Caco-2 (cell line): Measurements from ENCODE around the gene RNF4. TPM values are rescaled to one million over a fixed set of nuclear protein-coding genes. Genes with fewer than 3 reads are reported as not detected.

ENCODE experiments used
- BruUV-seq: library from RNA; stranded (reverse); fragments of 400-500 nt; replicated peaks from 2 replicates; lab custom pipeline; 2021; lab: Mats Ljungman, UMichigan
- CTCF ChIA-PET: fragments of 300-600 bp; sonication (Branson Sonifier 250); formaldehyde crosslinking; loops from one replicate; lab custom pipeline; 2022; ENCODE audit warnings: antibody characterized with exemption; lab: Charles Lee
- POLR2A ChIA-PET: fragments of 300-600 bp; sonication (Branson Sonifier 250); formaldehyde crosslinking; loops from one replicate; lab custom pipeline; 2022; ENCODE audit warnings: antibody characterized with exemption; lab: Charles Lee
- DNase-seq, 2 experiments: peaks; one replicate each; pipeline versions ENCODE4 v3.0.0 to v3.0.0-alpha.2; 2020 to 2022
- H3K27me3 ChIP-seq: replicated peaks from 2 replicates; pipeline ENCODE4 v1.6.0; 2011; ENCODE audit warnings: low read length; ENCODE audit not compliant: control insufficient read depth, insufficient read depth
- H3K36me3 ChIP-seq: 2 replicates; pipeline ENCODE4 v1.5.1; 2011; ENCODE audit warnings: low read length; ENCODE audit not compliant: control insufficient read depth, insufficient read depth
- H3K4me1 ChIP-seq: fragments of 250-450 bp; sonication (Bioruptor Pico); 2 replicates; pipeline ENCODE4 v1.5.1; 2020; ENCODE audit warnings: mild to moderate bottlenecking
- H3K4me3 ChIP-seq: 2 replicates; pipeline ENCODE4 v1.5.1; 2011; ENCODE audit warnings: low read depth, mild to moderate bottlenecking, control low read depth, low read length
- H3K9me3 ChIP-seq: fragments of 250-450 bp; sonication (Bioruptor Pico); 2 replicates; pipeline ENCODE4 v1.5.1; 2020; ENCODE audit warnings: mild to moderate bottlenecking, moderate library complexity
- H3K27ac Mint-ChIP-seq: one replicate; pipeline ENCODE4 v1.8.0; 2022; ENCODE audit warnings: mixed read lengths; ENCODE audit not compliant: unreplicated experiment
- H3K27me3 Mint-ChIP-seq: one replicate; pipeline ENCODE4 v1.8.0; 2022; ENCODE audit warnings: mixed read lengths; ENCODE audit not compliant: insufficient read depth, unreplicated experiment
- H3K36me3 Mint-ChIP-seq: one replicate; pipeline ENCODE4 v1.8.0; 2022; ENCODE audit warnings: mild to moderate bottlenecking, mixed read lengths; ENCODE audit not compliant: insufficient read depth, unreplicated experiment
- H3K4me1 Mint-ChIP-seq: one replicate; pipeline ENCODE4 v1.8.0; 2022; ENCODE audit warnings: low read depth, mixed read lengths; ENCODE audit not compliant: unreplicated experiment
- H3K4me3 Mint-ChIP-seq: one replicate; pipeline ENCODE4 v1.8.0; 2022; ENCODE audit warnings: mild to moderate bottlenecking, moderate library complexity, mixed read lengths; ENCODE audit not compliant: unreplicated experiment
- H3K9me3 Mint-ChIP-seq: one replicate; pipeline ENCODE4 v1.8.0; 2022; ENCODE audit warnings: mixed read lengths; ENCODE audit not compliant: unreplicated experiment
- CTCF ChIP-seq, 2 experiments: fragments of 200-600 bp in 1 of 2; IDR thresholded peaks; 1 replicate in 1 of 2; 2 replicates in 1 of 2; pipeline versions ENCODE4 v1.5.1 to v1.8.0; 2011 to 2022; ENCODE audit warnings: antibody characterized with exemption in 1 of 2, control low read depth in 1 of 2, inconsistent platforms in 1 of 2, low read depth in 1 of 2, low read length in 1 of 2, mild to moderate bottlenecking in 1 of 2, moderate library complexity in 1 of 2; ENCODE audit not compliant: insufficient read depth in 1 of 2, severe bottlenecking in 1 of 2, unreplicated experiment in 1 of 2
- intact Hi-C: fragments of 100-400 bp; cut with micrococcal nuclease; formaldehyde crosslinking; loops from one replicate; pipeline ENCODE4 v1.10.0; 2022; ENCODE audit not compliant: unreplicated experiment
- total RNA-seq: library from RNA; stranded (reverse); gene quantifications from 2 replicates; pipeline ENCODE4 v1.2.3, GENCODE V29; 2022

Gene RNF4
- total RNA-seq, 1 experiment from 2014 or later = 75.4 TPM

- CTCF ChIA-PET = no interaction called here
- POLR2A ChIA-PET = no interaction called here
- BruUV-seq = no TSS peak
Measured at GRCh38 chr4:2423066-2423465, 45.8 kb upstream of the RNF4 start.

GRCh38 chr4:2423695-2424094 lies 45.2 kb upstream of the RNF4 start:
- intact Hi-C loops = no loop called here
- Mint-ChIP-seq H3K9me3 (no peaks in the 10 kb centered on the region), H3K36me3 (no peaks in the 10 kb centered on the region), H3K27ac (no peak overlapping the region), H3K4me1 (peaks cover 14% of the 10 kb centered on the region), H3K4me3 (no peak overlapping the region), H3K27me3 (peaks cover 13% of the 10 kb centered on the region)
- ChIA-PET CTCF (no interaction called here), POLR2A (no interaction called here)
- Histone ChIP-seq H3K27me3 (no peaks in the 10 kb centered on the region; the same call in 1 of the 2 replicates), H3K9me3 (no peaks in the 10 kb centered on the region), H3K36me3 (no peaks in the 10 kb centered on the region), H3K4me3 (no peak overlapping the region), H3K4me1 (peaks cover 7% of the 10 kb centered on the region; the same call in 1 of the 2 replicates)
- no peak for DNase-seq
- TF ChIP-seq CTCF (IDR thresholded peaks at IDR 0.05; ENCODE audit: insufficient read depth in 1 of 2, low read depth in 1 of 2, low read length in 1 of 2, severe bottlenecking in 1 of 2, unreplicated experiment in 1 of 2) = no peak
- BruUV-seq = no TSS peak

More at GRCh38 chr4:2423066-2423465, 45.8 kb upstream of the RNF4 start:
- Histone ChIP-seq H3K4me3 (no peak overlapping the region), H3K36me3 (no peaks in the 10 kb centered on the region), H3K4me1 (peaks cover 7% of the 10 kb centered on the region; the same call in 1 of the 2 replicates), H3K27me3 (no peaks in the 10 kb centered on the region; the same call in 1 of the 2 replicates), H3K9me3 (no peaks in the 10 kb centered on the region)
- H3K36me3 Mint-ChIP-seq = no peaks in the 10 kb centered on the region
- DNase-seq = peak in 1 of 2 experiments; percentile 23
- no peak overlapping the region for H3K4me3 Mint-ChIP-seq
- H3K4me1 Mint-ChIP-seq = peaks cover 14% of the 10 kb centered on the region
- no peak overlapping the region for H3K27ac Mint-ChIP-seq
- intact Hi-C loops = no loop called here
- H3K9me3 Mint-ChIP-seq = no peaks in the 10 kb centered on the region
- peaks cover 13% of the 10 kb centered on the region for H3K27me3 Mint-ChIP-seq
- TF ChIP-seq CTCF (IDR thresholded peaks at IDR 0.05; ENCODE audit: insufficient read depth in 1 of 2, low read depth in 1 of 2, low read length in 1 of 2, severe bottlenecking in 1 of 2, unreplicated experiment in 1 of 2) = no peak

GRCh38 chr4:2424581-2424980 lies 44.3 kb upstream of the RNF4 start:
- Histone ChIP-seq H3K27me3 (no peaks in the 10 kb centered on the region; the same call in 1 of the 2 replicates), H3K4me3 (no peak overlapping the region), H3K36me3 (no peaks in the 10 kb centered on the region), H3K4me1 (peaks cover 3% of the 10 kb centered on the region; the same call in 1 of the 2 replicates), H3K9me3 (no peaks in the 10 kb centered on the region)
- TF ChIP-seq CTCF (IDR thresholded peaks at IDR 0.05; ENCODE audit: insufficient read depth in 1 of 2, low read depth in 1 of 2, low read length in 1 of 2, severe bottlenecking in 1 of 2, unreplicated experiment in 1 of 2) = no peak
- Mint-ChIP-seq H3K36me3 (no peaks in the 10 kb centered on the region), H3K27ac (no peak overlapping the region), H3K9me3 (no peaks in the 10 kb centered on the region), H3K4me3 (no peak overlapping the region), H3K27me3 (peaks cover 13% of the 10 kb centered on the region), H3K4me1 (peaks cover 11% of the 10 kb centered on the region)
- DNase-seq = no peak
- no TSS peak for BruUV-seq
- CTCF ChIA-PET = no interaction called here
- POLR2A ChIA-PET = no interaction called here
- intact Hi-C loops = no loop called here
